HCT116 (cell line): ENCODE measurements around the gene RSPO4. TPM values are rescaled to one million over a fixed set of nuclear protein-coding genes. Genes with fewer than 3 reads are reported as not detected.

ENCODE experiments used
- ATAC-seq: fragments of 200-7000 bp; cut with Tn5 transposase; 2 replicates; pipeline ENCODE4 v1.9.1; 2020; ENCODE audit warnings: mild to moderate bottlenecking, moderate library complexity
- BruUV-seq: library from RNA; stranded (reverse); fragments of 400-500 nt; replicated peaks from 2 replicates; lab custom pipeline; 2021; lab: Mats Ljungman, UMichigan
- CTCF ChIA-PET: fragments of 300-600 bp; sonication (Branson Sonifier 250); formaldehyde crosslinking; loops from one replicate; lab custom pipeline; 2021; ENCODE audit warnings: antibody characterized with exemption; lab: Charles Lee
- POLR2A ChIA-PET: fragments of 300-600, 350-600 bp; sonication (Branson Sonifier 250); formaldehyde crosslinking; loops from one replicate; lab custom pipeline; 2021; ENCODE audit warnings: antibody characterized with exemption; lab: Charles Lee
- RAD21 ChIA-PET, 2 experiments: fragments of 300-600 bp; sonication (Branson Sonifier 250); formaldehyde crosslinking; loops; one replicate each; lab custom pipeline; 2023; ENCODE audit warnings: low total read pairs in 2 of 2; ENCODE audit not compliant: uncharacterized antibody in 2 of 2, unreplicated experiment in 2 of 2, low non-redundant PET in 1 of 2; lab: Charles Lee
- DNase-seq: peaks from one replicate; pipeline ENCODE4 v3.0.0-alpha.2; 2010; ENCODE audit warnings: low read depth, low spot score
- H2AFZ ChIP-seq: fragments of 200-600 bp; shearing (Covaris generic), sonication (generic); 2 replicates; pipeline ENCODE4 v1.6.1; 2017; ENCODE audit warnings: low read depth, mixed run types, mixed read lengths, antibody characterized with exemption, low read length; ENCODE audit not compliant: poor library complexity, severe bottlenecking
- H3K27ac ChIP-seq: 2 replicates; pipeline ENCODE4 v1.5.1; 2012; ENCODE audit warnings: low read depth, low read length
- H3K27me3 ChIP-seq: fragments of 200-600 bp; sonication (generic); 2 replicates; pipeline ENCODE4 v1.6.1; 2016; ENCODE audit warnings: mixed run types, low read length, mixed read lengths; ENCODE audit not compliant: insufficient read depth
- H3K36me3 ChIP-seq, 2 experiments: fragments of 200-500 bp in 1 of 2; fragments of 200-600 bp in 1 of 2; sonication (Bioruptor generic) in 1 of 2; sonication (generic) in 1 of 2; 2 replicates each; pipeline versions ENCODE4 v1.5.1 to v1.6.1; 2014 to 2016; ENCODE audit warnings: low read length in 2 of 2, inconsistent platforms in 1 of 2, mixed read lengths in 1 of 2, mixed run types in 1 of 2; ENCODE audit not compliant: insufficient read depth in 2 of 2, control insufficient read depth in 1 of 2
- H3K4me1 ChIP-seq, 2 experiments: fragments of 200-600 bp in 1 of 2; sonication (generic) in 1 of 2; 2 replicates each; pipeline versions ENCODE4 v1.5.1 to v1.6.1; 2012 to 2017; ENCODE audit warnings: low read length in 2 of 2, inconsistent platforms in 1 of 2, mild to moderate bottlenecking in 1 of 2, mixed read lengths in 1 of 2, mixed run types in 1 of 2, moderate library complexity in 1 of 2; ENCODE audit not compliant: insufficient read depth in 2 of 2, control insufficient read depth in 1 of 2
- H3K4me2 ChIP-seq: fragments of 200-600 bp; sonication (generic); 2 replicates; pipeline ENCODE4 v1.6.1; 2017; ENCODE audit warnings: mixed run types, low read length, mixed read lengths
- H3K4me3 ChIP-seq, 2 experiments: fragments of 200-600 bp in 1 of 2; sonication (generic) in 1 of 2; replicated peaks in 1 of 2; 2 replicates each; pipeline ENCODE4 v1.5.1; 2011 to 2016; ENCODE audit warnings: low read length in 2 of 2, control low read depth in 1 of 2, low read depth in 1 of 2, mild to moderate bottlenecking in 1 of 2, mixed read lengths in 1 of 2, mixed run types in 1 of 2
- H3K79me2 ChIP-seq: fragments of 200-600 bp; sonication (generic); 2 replicates; pipeline ENCODE4 v1.6.1; 2017; ENCODE audit warnings: mild to moderate bottlenecking, mixed run types, low read length, moderate library complexity, mixed read lengths; ENCODE audit not compliant: insufficient read depth
- H3K9ac ChIP-seq: fragments of 200-600 bp; sonication (generic); 2 replicates; pipeline ENCODE4 v1.6.1; 2016; ENCODE audit warnings: low read length, mixed read lengths
- H3K9me2 ChIP-seq: fragments of 200-600 bp; sonication (generic), shearing (Covaris generic); 2 replicates; pipeline ENCODE4 v1.6.1; 2017; ENCODE audit warnings: mixed run types, mild to moderate bottlenecking, moderate library complexity; ENCODE audit not compliant: insufficient read depth
- H3K9me3 ChIP-seq, 2 experiments: fragments of 200-500 bp in 1 of 2; fragments of 200-600 bp in 1 of 2; sonication (Bioruptor generic) in 1 of 2; sonication (generic) in 1 of 2; 2 replicates each; pipeline ENCODE4 v1.6.1; 2014 to 2017; ENCODE audit warnings: low read length in 2 of 2, mixed read lengths in 2 of 2, inconsistent platforms in 1 of 2, low read depth in 1 of 2, mild to moderate bottlenecking in 1 of 2, mixed run types in 1 of 2, moderate library complexity in 1 of 2; ENCODE audit not compliant: control insufficient read depth in 1 of 2, insufficient read depth in 1 of 2
- H4K20me1 ChIP-seq: fragments of 200-600 bp; sonication (generic), shearing (Covaris generic); 2 replicates; pipeline ENCODE4 v1.6.1; 2017; ENCODE audit warnings: mixed run types, mild to moderate bottlenecking, moderate library complexity; ENCODE audit not compliant: insufficient read depth
- ATF3 ChIP-seq: IDR thresholded peaks from 2 replicates; pipeline ENCODE4 v1.6.1; 2012
- CBX3 ChIP-seq: IDR thresholded peaks from 2 replicates; pipeline ENCODE4 v1.6.1; 2012; ENCODE audit warnings: low read depth
- CEBPB ChIP-seq: IDR thresholded peaks from 2 replicates; pipeline ENCODE4 v1.6.1; 2012; ENCODE audit warnings: low read depth
- ELF1 ChIP-seq: IDR thresholded peaks from 2 replicates; pipeline ENCODE4 v1.6.1; 2012; ENCODE audit warnings: low read depth, borderline replicate concordance
- EZH2 ChIP-seq: fragments of 200-600 bp; sonication (generic); IDR thresholded peaks from 2 replicates; pipeline ENCODE4 v1.6.1; 2017; ENCODE audit warnings: antibody characterized with exemption, mixed run types
- EZH2phosphoT487 ChIP-seq: fragments of 200-600 bp; IDR thresholded peaks from 2 replicates; pipeline ENCODE4 v1.6.1; 2018; ENCODE audit warnings: antibody characterized with exemption, borderline replicate concordance
- FOSL1 ChIP-seq: IDR thresholded peaks from 2 replicates; pipeline ENCODE4 v1.6.1; 2012; ENCODE audit warnings: low read depth
- JUND ChIP-seq: IDR thresholded peaks from 2 replicates; pipeline ENCODE4 v1.6.1; 2012
- MAX ChIP-seq: IDR thresholded peaks from 2 replicates; pipeline ENCODE4 v1.6.1; 2012
- POLR2A ChIP-seq: IDR thresholded peaks from 2 replicates; pipeline ENCODE4 v1.7.0; 2011; ENCODE audit warnings: borderline replicate concordance; ENCODE audit not compliant: insufficient read depth, insufficient read length; ENCODE audit errors: extremely low read depth
- POLR2AphosphoS5 ChIP-seq: IDR thresholded peaks from 2 replicates; pipeline ENCODE4 v1.6.1; 2011; ENCODE audit warnings: mild to moderate bottlenecking, low read depth, low read length, moderate library complexity
- RAD21 ChIP-seq: IDR thresholded peaks from 2 replicates; pipeline ENCODE4 v1.6.1; 2012; ENCODE audit warnings: low read depth, mild to moderate bottlenecking
- SP1 ChIP-seq: IDR thresholded peaks from 2 replicates; pipeline ENCODE4 v1.6.1; 2012; ENCODE audit warnings: low read depth
- TCF7L2 ChIP-seq: IDR thresholded peaks from 2 replicates; pipeline ENCODE4 v1.7.0; 2011; ENCODE audit warnings: borderline replicate concordance, inconsistent platforms; ENCODE audit not compliant: insufficient read depth, insufficient read length; ENCODE audit errors: extremely low read depth
- YY1 ChIP-seq: IDR thresholded peaks from 2 replicates; pipeline ENCODE4 v1.6.1; 2011; ENCODE audit warnings: low read length, low read depth, moderate library complexity, mild to moderate bottlenecking; ENCODE audit not compliant: insufficient replicate concordance; ENCODE audit errors: extremely low read depth
- ZBTB33 ChIP-seq: IDR thresholded peaks from 2 replicates; pipeline ENCODE4 v1.6.1; 2011; ENCODE audit warnings: mild to moderate bottlenecking, low read length, moderate library complexity; ENCODE audit not compliant: insufficient replicate concordance; ENCODE audit errors: extremely low read depth
- ZFX ChIP-seq: fragments of 450-650 bp; IDR thresholded peaks from 2 replicates; pipeline ENCODE4 v1.6.1; 2017
- ZNF274 ChIP-seq: fragments of 200-500 bp; sonication (Bioruptor generic); IDR thresholded peaks from 2 replicates; pipeline ENCODE4 v1.6.1; 2014; ENCODE audit warnings: mild to moderate bottlenecking, low read depth, low read length, inconsistent platforms
- intact Hi-C: fragments of 100-400 bp; cut with micrococcal nuclease; formaldehyde crosslinking; loops from 2 replicates; pipeline ENCODE4 v1.10.0; 2022
- total RNA-seq: library from RNA; stranded (reverse); gene quantifications from one replicate; pipeline ENCODE4 v1.2.1, GENCODE V29; 2021; ENCODE audit not compliant: unreplicated experiment

RSPO4 gene
- total RNA-seq, 1 experiment from 2014 or later = 0.84 TPM

- no peak for TF ChIP-seq ELF1
- no peak for TF ChIP-seq YY1
- no peak for TF ChIP-seq ZFX
- TF ChIP-seq FOSL1 = no peak
- TF ChIP-seq MAX = no peak
- TF ChIP-seq EZH2 = no peak
- no peak for TF ChIP-seq TCF7L2
- TF ChIP-seq POLR2AphosphoS5 = no peak
Observed at GRCh38 chr20:1001116-1001515, 995 bp downstream of the RSPO4 start (continued).

GRCh38 chr20:998231-998830 is 3.8 kb downstream of the RSPO4 start:
- ATAC-seq (no peak), DNase-seq (no peak)
- H3K4me3 ChIP-seq = no peak overlapping the region
- H3K4me1 ChIP-seq = no peaks in the 10 kb centered on the region
- BruUV-seq = no TSS peak
- no peaks in the 10 kb centered on the region for H3K9me2 ChIP-seq
- H3K27me3 ChIP-seq = no peaks in the 10 kb centered on the region; the same call in 1 of the 2 replicates
- no peak overlapping the region for H3K4me2 ChIP-seq
- no peak overlapping the region for H3K27ac ChIP-seq
- no peaks in the 10 kb centered on the region for H4K20me1 ChIP-seq
- POLR2A ChIA-PET = no interaction called here
- intact Hi-C loops = no loop called here
- H2AFZ ChIP-seq = no peak overlapping the region
- CTCF ChIA-PET = no interaction called here
- no peaks in the 10 kb centered on the region for H3K79me2 ChIP-seq
- no peaks in the 10 kb centered on the region for H3K36me3 ChIP-seq
- RAD21 ChIA-PET = no interaction called here
- no peak overlapping the region for H3K9ac ChIP-seq
- no peak for TF ChIP-seq CEBPB
- TF ChIP-seq ATF3 = no peak
- no peak for TF ChIP-seq EZH2phosphoT487
- no peak for TF ChIP-seq ZBTB33
- no peak for TF ChIP-seq ELF1
- TF ChIP-seq POLR2A = no peak
- TF ChIP-seq CBX3 = no peak
- TF ChIP-seq ZNF274 = no peak
- no peak for TF ChIP-seq POLR2AphosphoS5
- TF ChIP-seq YY1 = no peak
- TF ChIP-seq RAD21 = no peak
- no peak for TF ChIP-seq JUND
- TF ChIP-seq TCF7L2 = no peak
- no peak for TF ChIP-seq SP1
- H3K9me3 ChIP-seq = no peaks in the 10 kb centered on the region
